Activated gamma-delta T cell (primary cell): ENCODE measurements around the gene SETBP1.
A peak's percentile ranks its signal among the peaks of the same experiment; 100 is the strongest.
"Not testable (repeated sequence)": the region's sequence is repeated elsewhere in the genome, so short reads cannot be mapped to it uniquely, and the experiment has no call there.

Experiments
- DNase-seq: peaks from one replicate; lab custom pipeline; 2025; lab: John Stamatoyannopoulos, UW

SETBP1 gene

DNA sequence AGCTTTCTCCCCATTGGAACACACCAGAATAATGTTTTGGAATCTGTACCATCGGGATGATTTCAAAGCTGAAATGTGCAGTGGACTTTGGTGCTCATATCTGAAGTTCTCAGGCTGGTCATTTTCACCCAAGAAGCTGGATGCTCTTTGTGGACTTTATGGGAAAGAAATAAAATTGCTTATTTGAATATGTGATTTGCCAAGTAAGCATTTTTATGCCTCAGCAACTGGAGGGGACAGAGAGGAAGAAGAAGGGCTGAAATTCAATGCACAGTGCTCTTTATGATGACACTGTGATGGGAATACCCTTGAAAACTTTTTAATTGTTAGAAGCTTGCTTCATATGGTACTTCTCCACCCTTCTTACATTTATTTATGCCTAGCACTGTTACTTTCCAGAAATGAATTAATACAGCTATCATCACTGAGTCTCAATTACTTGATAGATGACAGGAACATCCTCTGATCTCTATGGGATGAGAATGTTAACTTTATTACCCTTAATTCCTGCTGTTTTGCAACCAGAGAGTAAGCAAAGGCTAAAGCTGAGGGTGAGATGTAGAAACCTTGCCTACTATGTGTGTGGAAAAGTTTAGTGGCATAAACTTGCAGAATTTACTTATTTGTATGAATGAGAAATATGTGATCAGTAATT is 23.6 kb downstream of the SETBP1 start:
- DNase-seq, result no peak

DNA sequence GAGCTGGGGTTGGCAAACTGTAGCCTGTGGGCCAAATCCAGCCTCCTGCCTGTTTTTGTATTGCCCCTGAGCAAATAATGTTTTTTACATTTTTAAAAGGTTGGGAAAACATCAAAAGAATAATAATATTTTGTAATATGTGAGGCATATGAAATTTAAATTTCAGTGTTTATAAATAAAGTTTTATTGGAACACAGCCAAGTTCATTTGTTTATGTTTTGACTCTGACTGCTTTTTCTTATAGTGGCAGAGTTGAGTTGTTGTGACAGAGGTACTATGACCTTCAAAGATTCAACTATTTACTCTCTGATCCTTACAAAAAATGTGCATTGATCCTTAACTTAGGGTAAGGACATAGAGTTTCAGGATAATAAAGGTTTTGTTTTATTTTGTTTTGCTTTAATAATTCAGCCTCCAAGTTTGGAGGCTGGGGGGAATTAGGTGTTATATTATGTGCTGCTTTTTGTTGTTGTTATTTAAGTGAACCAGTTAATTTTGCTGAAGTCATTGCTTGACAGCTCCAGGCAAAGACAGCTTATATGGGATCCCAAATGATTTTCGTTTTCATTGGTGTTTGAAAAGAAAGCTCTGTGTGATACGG is 24.5 kb downstream of the SETBP1 start:
- DNase-seq, result no peak

DNA sequence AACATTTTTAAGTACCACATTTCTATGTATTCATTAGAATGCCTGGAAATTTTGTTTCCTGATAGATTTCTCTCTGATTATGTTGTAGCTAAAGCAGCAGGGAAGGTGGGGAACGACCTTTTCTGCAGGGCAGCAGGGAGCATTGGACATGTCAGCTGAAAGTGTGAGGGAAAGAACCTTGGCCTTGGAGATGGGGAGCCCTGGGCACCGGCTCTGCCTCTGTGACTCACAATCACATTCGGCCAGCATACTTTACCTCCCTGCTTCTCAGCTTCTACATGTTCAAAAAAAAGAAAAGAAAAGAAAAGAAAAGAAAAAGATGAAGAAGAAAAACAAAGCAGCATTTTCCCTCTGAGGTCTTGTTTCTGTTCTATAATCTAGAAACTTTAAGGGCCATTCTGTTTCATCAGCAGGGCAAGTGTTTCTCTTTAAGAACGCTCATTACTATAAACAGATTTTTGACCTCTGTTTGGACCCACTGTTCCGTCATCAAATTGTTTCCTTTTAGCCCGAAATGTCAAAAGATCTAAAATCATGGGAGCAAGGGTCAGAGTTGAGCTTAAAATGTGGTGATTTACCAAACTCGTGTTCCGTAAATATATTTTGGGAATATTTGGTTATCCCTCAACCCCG is 27.9 kb downstream of the SETBP1 start:
- DNase-seq, result no peak

DNA sequence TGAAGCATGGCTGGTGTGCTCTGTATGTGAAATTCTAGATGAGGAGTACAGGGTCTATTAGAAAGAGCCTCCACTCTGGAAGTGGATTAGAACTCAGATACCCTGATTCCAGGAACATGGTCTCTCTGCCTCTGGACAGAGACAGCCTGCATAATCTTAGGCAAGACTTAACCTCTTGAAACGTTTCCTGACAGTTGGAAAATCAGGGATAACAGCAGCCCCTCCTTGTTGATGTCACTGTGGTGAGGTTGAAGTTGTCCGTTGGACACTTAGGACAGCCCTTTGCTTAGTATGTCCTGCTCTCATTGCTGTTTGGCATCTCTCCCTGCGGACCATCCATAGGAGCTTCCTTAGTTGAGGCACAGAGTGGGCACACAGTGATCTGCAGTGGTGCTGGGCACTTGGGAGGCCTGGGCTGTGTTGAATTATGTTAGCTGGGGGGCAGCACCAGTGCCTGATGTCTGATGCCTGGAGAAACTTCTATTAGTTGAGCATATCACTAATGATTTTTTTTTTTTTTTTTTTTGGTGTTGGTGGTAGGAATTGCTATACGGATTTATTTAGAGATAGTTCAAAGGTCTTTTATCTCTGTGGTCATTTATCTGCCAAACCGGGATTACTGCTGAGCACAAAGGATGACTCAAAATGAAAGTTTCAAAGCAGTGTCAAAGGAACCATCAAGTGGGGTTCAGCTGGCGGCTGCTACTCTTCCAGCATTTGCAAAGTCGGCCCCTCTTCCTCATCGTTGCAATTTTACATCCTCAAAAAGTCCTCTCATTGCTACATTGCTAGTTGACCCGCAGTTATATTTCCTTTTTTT is 28.8 kb downstream of the SETBP1 start:
- DNase-seq, result no peak

DNA sequence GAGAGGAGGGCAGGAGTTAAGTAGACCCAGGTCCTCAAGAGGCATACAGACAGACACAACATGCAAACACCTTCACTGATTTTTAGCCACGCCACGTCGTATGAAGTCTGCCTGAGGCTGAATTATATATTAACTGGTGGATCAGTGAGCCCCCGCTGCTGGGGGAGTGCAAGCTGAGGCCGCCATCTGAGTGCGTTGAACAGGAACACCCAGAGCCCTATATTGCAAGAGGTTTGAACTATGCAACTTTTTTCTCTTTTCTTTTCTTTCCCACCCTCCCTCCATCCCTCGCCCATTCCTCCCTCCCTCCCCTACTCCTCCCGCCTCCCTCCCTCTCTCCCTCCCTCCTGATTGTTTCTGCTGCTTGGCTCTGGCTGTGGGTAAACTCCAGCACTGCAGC is 30.2 kb downstream of the SETBP1 start:
- DNase-seq, result no peak

DNA sequence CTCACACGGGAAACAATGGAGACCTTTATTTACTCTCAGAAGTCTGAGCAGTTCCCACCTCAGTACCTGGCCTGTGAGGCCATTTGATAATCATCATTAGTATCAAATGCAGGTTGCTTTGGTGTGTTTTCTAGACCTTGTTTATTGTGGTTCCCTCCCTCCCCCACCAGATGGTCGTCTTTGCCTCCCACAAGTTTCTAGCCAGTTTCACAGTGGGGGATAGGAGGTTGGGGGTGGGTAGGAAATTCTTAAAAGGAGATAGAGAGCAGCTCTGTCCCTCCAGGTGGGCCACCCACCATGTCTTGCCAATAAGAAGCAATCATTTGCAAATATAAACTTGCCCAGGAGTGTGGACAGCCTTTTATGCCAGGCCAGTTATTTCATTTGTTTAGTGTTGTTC is 31.3 kb downstream of the SETBP1 start:
- no peak for DNase-seq

DNA sequence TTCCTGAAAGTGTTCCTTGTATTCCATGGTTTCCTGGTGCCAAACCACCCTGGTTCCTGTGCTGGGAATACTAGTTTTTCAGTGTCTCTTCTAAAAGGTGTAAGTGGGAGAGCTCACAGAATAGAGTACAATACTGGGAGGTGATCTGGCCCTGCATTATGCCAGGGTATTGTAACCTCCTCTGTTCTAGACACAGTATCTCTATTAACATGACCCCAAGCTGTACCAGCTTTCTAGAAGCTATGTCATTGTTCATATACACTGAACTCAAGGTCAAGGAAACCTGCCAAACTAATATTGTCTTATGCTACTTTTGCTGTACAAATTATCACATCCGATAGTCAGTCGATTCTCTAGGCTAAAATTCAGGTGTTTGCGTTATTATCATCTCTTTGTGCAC is 32.7 kb downstream of the SETBP1 start:
- no peak for DNase-seq

DNA sequence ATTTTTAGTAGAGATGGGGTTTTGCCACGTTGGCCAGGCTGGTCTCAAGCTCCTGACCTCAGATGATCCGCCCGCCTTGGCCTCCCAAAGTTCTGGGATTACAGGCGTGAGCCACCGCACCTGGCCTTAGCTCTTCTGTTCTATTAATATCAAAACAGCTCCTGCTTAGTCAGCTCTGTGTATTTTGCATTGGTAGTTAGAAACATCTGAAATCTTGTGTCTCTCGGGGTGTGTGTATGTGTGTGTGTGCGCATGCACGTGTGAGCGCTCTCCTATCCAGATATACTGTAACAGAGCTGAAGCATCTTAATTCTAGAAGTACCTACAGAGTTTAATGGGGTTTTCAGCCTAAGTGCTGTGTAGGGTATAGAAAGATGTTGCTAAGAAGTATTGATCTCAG is 33.7 kb downstream of the SETBP1 start:
- no peak for DNase-seq

DNA sequence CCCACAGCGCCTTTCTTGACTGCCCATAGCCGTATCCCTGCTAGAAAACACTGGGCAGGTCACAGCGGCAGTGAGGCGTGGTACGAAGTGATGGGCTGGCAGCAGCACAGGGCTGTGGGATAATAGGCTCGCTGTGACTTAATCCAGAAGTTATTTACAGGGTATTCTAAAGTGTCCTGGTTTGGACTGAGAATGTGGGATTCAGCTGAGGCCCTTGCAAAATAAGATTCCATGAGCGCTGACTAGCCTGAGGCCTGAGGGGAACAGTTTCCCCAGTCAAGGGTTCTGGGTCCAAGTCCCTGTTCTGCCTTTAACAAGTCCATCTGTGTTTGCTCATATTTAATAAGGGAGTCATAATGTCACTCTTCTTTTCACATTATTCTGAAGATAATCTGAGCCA is 34.6 kb downstream of the SETBP1 start:
- no peak for DNase-seq

DNA sequence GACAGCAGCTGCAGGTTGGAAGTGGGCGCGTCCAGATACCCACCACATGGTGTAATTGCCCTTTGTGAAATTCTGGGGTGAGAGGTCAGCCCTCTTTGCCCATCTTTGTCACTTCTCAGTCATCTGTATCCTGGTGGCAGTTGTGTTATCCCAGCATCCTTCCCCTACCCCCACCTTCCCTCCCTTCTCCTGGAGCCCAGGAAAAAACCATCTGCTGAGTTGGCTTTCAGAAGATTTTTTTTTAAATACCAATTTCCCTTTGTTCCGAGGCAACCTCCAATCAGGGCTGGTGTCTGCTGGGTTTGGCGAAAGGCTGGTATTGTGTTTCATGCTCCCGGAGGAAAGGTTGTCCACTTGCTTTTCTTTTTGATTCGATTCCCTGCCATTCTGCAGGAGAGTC is 35.2 kb downstream of the SETBP1 start:
- no peak for DNase-seq

DNA sequence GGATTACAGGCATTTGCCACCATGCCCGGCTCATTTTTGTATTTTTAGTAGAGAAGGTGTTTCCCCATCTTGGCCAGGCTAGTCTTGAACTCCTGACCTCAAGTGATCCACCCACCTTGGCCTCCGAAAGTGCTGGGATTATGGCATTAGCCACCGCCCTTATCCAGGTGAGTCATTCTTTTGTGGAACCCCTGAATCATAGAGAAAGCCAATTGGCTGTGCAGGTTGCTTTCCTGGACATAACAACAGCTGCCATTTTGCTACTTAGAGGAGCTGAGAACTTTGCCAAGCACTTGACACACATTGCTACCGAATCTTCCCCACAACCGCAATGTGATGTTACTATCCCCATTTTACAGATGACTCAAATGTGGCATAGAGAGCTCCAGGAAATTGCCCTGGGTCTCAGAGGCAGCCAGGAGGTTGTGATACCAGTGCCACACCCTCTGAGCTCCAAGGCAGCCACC is 36.0 kb downstream of the SETBP1 start:
- no peak for DNase-seq

DNA sequence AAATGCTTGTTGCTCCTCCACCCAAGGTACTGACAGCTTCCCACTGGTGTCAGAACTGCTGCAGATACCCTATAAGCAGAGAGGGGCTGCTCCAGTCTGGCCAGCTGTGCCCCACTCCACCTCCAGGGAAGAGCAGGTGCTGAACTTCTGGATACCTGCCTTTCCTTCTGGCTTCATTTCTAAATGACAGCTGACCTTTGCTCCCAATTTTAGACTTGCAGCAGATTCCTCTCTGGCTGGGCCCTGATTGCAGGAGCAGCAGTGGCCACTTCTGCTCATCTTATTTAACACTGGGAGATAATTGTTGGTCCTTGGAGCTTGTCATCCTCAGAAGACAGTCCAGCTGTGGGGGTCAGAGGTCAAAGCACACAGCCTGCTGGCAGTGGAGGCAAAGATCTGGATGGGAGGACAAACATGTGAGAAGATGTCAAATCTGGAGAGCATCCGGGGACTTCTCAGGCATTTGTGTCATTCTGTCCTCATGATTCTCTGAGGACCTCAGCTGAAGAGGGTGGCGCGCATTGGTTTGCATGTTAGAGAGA is 38.9 kb downstream of the SETBP1 start:
- no peak for DNase-seq

DNA sequence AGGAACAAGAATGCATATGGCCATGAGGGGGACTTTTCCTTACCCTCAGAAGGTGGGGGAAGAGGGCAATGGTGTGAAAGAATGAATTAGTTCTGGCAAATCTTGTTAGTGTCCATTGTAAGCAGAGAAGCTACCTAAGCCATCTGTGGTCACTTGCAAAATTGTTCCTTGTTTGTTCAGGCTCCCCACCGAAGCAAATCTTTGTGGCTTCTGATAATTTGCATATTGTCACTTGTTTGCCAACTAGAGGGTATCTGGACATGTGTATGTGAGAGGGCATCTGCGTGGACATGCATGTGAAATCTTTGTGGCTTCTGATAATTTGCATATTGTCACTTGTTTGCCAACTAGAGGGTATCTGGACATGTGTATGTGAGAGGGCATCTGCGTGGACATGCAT is 41.1 kb downstream of the SETBP1 start:
- DNase-seq, result not testable (repeated sequence)

DNA sequence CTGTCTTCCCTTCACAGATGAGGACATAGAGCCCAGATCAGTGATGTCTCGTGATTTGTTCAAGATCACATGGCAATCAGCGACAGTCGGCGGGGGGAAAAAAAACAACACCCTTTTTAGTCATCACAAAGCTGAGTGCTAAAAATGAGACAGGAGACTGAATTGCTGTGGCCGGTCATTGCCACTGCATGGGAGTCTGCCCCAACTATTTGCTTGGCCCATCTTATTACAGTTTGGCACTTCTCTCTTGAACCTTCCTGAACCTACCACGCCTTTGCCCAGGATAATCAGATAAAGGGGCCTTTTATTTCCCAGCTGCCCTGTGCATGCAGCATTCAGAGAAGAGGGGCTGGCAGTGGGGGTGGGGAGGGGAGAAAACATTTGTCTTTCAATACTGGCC is 42.7 kb downstream of the SETBP1 start:
- no peak for DNase-seq

DNA sequence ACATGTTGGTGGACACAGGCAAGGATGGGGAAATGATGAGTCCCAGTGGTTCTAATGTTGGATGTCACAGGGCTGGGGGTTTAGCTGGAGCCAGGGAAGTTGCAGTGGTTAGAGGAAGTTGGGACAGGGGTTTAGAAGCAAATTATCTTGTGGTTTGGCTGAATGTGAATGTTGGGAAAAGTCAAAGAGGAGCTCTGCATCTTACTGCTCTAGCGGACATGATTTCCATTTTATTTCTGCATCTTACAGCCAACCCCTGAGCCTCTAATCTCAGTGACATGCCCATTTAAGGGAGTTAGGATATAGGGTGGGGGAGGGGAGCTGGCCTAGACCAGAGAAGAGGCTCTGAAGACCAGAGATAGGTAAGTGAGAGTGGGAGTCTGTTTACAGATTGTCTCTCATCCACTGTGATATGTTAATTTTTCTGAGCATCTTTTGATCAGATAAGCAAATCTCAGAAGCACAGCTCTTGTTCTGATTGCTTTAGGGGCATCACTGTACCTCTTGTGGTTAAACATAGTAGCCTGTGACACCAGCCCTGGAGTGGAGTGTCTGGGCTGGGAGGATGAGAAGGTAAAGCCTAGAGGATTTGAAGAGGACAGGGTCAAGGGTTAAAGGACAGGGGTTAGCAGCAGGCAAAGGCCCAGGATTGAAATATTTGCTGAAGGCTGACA is 43.6 kb downstream of the SETBP1 start:
- no peak for DNase-seq

DNA sequence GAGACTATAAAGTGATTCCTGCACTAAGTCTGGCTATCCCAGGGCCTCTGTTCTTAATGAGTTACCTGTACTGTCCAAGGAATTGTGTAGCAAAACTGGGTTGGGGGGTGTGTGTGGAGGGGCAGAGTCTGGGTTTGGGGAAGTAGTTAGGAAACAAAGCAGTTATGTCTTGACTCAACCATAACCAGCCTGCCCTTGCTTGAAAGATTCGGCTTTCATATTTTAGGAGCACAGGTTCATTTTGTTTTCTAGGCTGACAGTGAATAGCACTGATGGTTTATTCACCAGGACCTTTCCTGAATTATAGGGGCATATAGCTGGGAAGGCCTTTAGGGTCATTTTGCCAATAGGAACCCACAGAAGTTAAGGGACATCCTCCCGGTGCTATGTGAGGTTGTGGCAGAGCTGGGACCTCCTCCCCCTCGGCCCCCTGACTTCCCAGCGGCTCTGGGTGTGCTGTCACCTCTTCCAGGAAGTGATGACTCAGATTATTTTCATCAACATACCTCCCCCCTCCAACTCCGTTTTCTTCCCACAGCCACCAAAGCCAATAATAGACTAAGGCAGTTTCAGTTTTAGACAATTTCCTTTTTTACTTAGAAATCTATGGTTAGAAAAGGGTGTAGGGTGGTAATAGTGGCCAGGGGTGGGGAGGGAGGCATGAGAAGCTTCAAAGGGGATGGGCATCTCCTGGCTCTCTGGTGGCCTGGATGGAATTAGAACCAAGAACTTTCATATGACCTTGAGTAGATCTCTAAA is 44.8 kb downstream of the SETBP1 start:
- DNase-seq, result peak; percentile 33

DNA sequence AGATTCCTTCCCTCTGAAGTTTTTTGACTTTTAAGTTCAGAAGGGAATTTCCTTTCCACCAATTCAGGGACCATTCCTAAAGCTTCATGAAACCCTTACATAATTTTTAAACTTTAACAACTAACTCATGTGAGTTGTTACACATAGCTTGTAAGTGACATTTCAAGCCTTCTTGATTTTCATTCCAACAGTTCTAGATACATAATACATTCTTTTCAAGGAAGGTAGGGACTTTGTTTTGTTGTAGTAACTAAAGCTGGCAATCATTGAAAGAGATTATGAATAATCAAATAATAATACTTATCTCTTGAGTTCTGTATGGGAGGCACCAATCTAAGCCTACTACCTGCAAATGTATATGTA is 45.4 kb downstream of the SETBP1 start:
- no peak for DNase-seq

DNA sequence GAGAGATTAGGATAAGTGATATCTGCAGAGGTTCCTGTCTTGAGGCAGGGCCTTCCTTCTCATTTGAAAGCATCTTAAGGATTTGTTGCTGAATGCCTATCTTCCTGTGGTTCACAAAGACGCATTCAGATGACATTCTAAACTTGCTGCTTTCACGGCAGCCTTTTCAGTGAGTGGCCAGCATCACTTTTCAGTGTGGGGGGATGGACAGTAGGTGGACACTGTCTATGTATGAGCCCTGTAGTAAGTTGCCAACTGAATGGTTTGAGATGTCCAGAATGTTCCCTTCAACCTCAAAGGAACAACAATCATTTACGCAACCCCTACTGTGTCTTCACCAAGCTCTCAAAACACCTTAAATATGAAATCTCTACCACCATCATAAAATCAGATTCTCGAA is 46.6 kb downstream of the SETBP1 start:
- no peak for DNase-seq

DNA sequence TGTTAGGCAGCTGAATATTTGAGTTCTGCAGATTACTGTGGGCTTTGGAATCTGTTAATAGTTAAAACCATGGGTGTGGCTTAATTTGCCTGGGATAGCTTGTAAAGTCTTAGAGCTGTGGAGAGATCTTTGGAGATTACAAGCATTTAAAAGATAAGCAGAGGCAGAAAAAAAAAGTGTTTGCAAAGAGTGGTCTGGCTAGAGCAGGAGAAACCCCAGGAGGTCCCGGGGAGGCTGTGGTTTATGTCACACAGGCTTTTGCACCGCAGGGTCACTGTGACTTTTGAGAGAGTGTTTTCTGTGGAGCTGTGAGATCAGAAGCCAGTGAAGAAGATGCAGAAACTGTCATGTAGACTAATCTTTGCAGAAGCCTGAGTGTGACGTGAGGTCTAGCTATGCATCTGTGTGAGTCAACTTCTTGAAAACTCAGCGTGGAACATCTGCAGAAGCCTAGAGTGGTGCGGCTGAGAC is 49.0 kb downstream of the SETBP1 start:
- no peak for DNase-seq

DNA sequence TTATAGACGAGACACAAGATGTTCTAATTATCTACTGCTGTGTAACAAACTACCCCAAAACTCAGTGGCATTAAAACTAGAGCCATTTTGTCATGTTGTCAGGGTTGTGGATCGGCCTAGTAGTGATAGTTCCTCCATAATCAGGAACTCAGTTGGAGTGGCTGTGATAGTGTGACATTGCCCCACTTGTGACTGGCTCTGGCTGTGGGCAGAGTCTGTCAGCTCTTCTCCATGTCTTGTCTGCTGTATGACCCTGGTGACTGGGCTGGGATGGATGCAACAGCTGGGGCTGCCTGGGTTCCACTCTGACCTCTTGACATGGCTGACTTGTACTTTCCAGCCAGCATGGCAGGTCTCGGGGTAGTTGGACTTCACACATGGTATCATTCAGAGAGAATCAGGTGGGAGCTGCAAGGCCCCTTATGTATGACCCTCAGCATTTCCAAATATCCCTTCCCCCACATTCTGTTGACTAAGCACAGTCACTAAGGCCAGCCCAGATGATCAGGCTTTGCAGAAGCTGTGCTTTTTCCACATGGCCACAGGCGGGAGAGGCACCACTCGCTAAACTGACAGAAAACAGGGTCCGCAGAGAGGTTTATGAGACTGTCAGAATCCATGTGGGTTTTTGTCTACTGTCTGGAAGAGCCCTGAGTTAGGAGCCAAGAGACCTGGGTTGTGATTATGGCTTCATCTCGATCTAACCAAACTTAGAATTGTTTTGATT is 50.3 kb downstream of the SETBP1 start:
- no peak for DNase-seq
